ENCODE results near the gene HS3ST4. TPM values are rescaled to one million over a fixed set of nuclear protein-coding genes. Genes with fewer than 3 reads are reported as not detected.

Gene HS3ST4
- total and polyA plus RNA-seq, 2 of the 8 experiments (the other 6 are each of a cell fraction or from before 2014, with no cell fraction given): 1.9 to 3.3 TPM

- TF ChIP-seq CHD7 (IDR thresholded peaks at IDR 0.05; ENCODE audit: insufficient replicate concordance, low read length) (no peak), HDAC2 (IDR thresholded peaks at IDR 0.05; ENCODE audit: borderline replicate concordance in 1 of 2, low read depth in 2 of 2, low read length in 2 of 2) (no peak), RNF2 (IDR thresholded peaks at IDR 0.05; ENCODE audit: borderline replicate concordance, low read depth, low read length, missing control alignments, poor library complexity, severe bottlenecking) (no peak), BCL11A (IDR thresholded peaks at IDR 0.05; ENCODE audit: low read depth in 2 of 2, low read length in 2 of 2) (no peak), BRCA1 (IDR thresholded peaks at IDR 0.05; ENCODE audit: low read depth, low read length) (no peak), SIN3A (conservative IDR thresholded peaks at IDR 0.05 in 1 of 2, IDR thresholded peaks at IDR 0.05 in 1 of 2; ENCODE audit: low read depth in 1 of 2, low read length in 2 of 2) (no peak), EGR1 (IDR thresholded peaks at IDR 0.05; ENCODE audit: borderline replicate concordance, low read depth, low read length) (no peak), POU5F1 (IDR thresholded peaks at IDR 0.05; ENCODE audit: low read depth, low read length) (no peak)
These were observed 184.3 kb downstream of the HS3ST4 start (continued) for GRCh38 chr16:25875956-25876598.
